ENCODE data around the gene LRRC37A3.
"Not testable (repeated sequence)": the region's sequence is repeated elsewhere in the genome, so short reads cannot be mapped to it uniquely, and the experiment has no call there.

DNA sequence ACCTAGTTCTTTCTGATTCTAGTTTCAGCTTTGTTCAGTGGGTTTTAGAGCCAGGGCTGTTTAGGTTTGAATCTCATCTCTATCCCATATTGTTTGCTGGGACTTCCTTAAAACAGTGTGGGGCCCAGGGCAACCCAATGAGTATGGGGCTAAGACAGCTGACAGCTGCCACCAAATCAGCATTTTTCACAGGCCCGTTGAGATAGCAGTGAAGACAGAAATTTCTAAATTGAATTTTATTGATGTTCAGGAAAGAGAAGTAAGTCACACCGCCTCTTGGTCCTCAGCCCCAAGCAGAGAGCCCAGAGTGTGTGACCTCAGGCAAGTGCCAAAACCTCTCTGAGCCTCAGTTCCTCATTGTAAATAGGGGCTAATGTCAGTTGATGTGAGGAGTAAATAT is 78.3 kb downstream of the LRRC37A3 start:
- not testable (repeated sequence) for TF ChIP-seq POLR2A (IDR thresholded peaks at IDR 0.05)
- TF ChIP-seq, protein P1, sequence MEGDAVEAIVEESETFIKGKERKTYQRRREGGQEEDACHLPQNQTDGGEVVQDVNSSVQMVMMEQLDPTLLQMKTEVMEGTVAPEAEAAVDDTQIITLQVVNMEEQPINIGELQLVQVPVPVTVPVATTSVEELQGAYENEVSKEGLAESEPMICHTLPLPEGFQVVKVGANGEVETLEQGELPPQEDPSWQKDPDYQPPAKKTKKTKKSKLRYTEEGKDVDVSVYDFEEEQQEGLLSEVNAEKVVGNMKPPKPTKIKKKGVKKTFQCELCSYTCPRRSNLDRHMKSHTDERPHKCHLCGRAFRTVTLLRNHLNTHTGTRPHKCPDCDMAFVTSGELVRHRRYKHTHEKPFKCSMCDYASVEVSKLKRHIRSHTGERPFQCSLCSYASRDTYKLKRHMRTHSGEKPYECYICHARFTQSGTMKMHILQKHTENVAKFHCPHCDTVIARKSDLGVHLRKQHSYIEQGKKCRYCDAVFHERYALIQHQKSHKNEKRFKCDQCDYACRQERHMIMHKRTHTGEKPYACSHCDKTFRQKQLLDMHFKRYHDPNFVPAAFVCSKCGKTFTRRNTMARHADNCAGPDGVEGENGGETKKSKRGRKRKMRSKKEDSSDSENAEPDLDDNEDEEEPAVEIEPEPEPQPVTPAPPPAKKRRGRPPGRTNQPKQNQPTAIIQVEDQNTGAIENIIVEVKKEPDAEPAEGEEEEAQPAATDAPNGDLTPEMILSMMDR (IDR thresholded peaks at IDR 0.05) = not testable (repeated sequence)

Measured in testis (tissue), 2 donors.